Cerebellar nuclear complex (tissue), 1 donor: ENCODE results near the gene ABCB8.
A peak's percentile ranks its signal among the peaks of the same experiment; 100 is the strongest.

Source experiments
- DNase-seq, 2 experiments: peaks; one replicate each; lab custom pipeline; 2025; lab: John Stamatoyannopoulos, UW

Gene ABCB8

GRCh38 chr7:151074817-151075661 is 46.8 kb downstream of the ABCB8 start:
- no peak for DNase-seq

- no peak for DNase-seq
Observed at GRCh38 chr7:151075662-151075971, 47.4 kb downstream of the ABCB8 start.

GRCh38 chr7:151075978-151076426 is 47.8 kb downstream of the ABCB8 start:
- DNase-seq = no peak

GRCh38 chr7:151076863-151077704 is 48.8 kb downstream of the ABCB8 start:
- no peak for DNase-seq

GRCh38 chr7:151077705-151078232 is 49.5 kb downstream of the ABCB8 start:
- no peak for DNase-seq

- DNase-seq = no peak
Observed at GRCh38 chr7:151078233-151079040, 50.2 kb downstream of the ABCB8 start.

- DNase-seq = no peak
Observed at GRCh38 chr7:151079199-151079910, 51.1 kb downstream of the ABCB8 start.

- DNase-seq = no peak
Observed at GRCh38 chr7:151080067-151080521, 51.8 kb downstream of the ABCB8 start.

- DNase-seq = peak; percentile 23 to 53
Observed at GRCh38 chr7:151080522-151081169, 52.4 kb downstream of the ABCB8 start, which contains the start of gene FASTK. TSS of gene FASTK (minus strand) at chr7:151080809. CDS start at chr7:151080766, 43 bp downstream.

- DNase-seq = no peak
Observed at GRCh38 chr7:151081170-151082101, 53.2 kb downstream of the ABCB8 start.

GRCh38 chr7:151082141-151083070 is 54.2 kb downstream of the ABCB8 start:
- no peak for DNase-seq

GRCh38 chr7:151083071-151083823 is 55.0 kb downstream of the ABCB8 start, which contains the start of gene TMUB1:
TSS of gene TMUB1 (minus strand) at chr7:151083493. CDS start at chr7:151082563, 930 bp downstream.
- no peak for DNase-seq

- no peak for DNase-seq
Observed at GRCh38 chr7:151083824-151084160, 55.5 kb downstream of the ABCB8 start.

GRCh38 chr7:151085329-151085690 is 57.1 kb downstream of the ABCB8 start:
- no peak for DNase-seq

- peak in 1 of 2 experiments; percentile 49 for DNase-seq
Observed at GRCh38 chr7:151085691-151086620, 57.7 kb downstream of the ABCB8 start, which contains the start of gene AGAP3. TSS of gene AGAP3 (plus strand) at chr7:151086475. CDS start at chr7:151086742, 267 bp downstream.

- DNase-seq = no peak
Observed at GRCh38 chr7:151086802-151087244, 58.6 kb downstream of the ABCB8 start.
